HCT116 (cell line): ENCODE results near the gene DCP2. TPM values are rescaled to one million over a fixed set of nuclear protein-coding genes. Genes with fewer than 3 reads are reported as not detected.

ENCODE experiments used
- ATAC-seq: fragments of 200-7000 bp; cut with Tn5 transposase; 2 replicates; pipeline ENCODE4 v1.9.1; 2020; ENCODE audit warnings: mild to moderate bottlenecking, moderate library complexity
- BruUV-seq: library from RNA; stranded (reverse); fragments of 400-500 nt; replicated peaks from 2 replicates; lab custom pipeline; 2021; lab: Mats Ljungman, UMichigan
- CTCF ChIA-PET: fragments of 300-600 bp; sonication (Branson Sonifier 250); formaldehyde crosslinking; loops from one replicate; lab custom pipeline; 2021; ENCODE audit warnings: antibody characterized with exemption; lab: Charles Lee
- POLR2A ChIA-PET: fragments of 300-600, 350-600 bp; sonication (Branson Sonifier 250); formaldehyde crosslinking; loops from one replicate; lab custom pipeline; 2021; ENCODE audit warnings: antibody characterized with exemption; lab: Charles Lee
- RAD21 ChIA-PET, 2 experiments: fragments of 300-600 bp; sonication (Branson Sonifier 250); formaldehyde crosslinking; loops; one replicate each; lab custom pipeline; 2023; ENCODE audit warnings: low total read pairs in 2 of 2; ENCODE audit not compliant: uncharacterized antibody in 2 of 2, unreplicated experiment in 2 of 2, low non-redundant PET in 1 of 2; lab: Charles Lee
- DNase-seq: peaks from one replicate; pipeline ENCODE4 v3.0.0-alpha.2; 2010; ENCODE audit warnings: low read depth, low spot score
- H2AFZ ChIP-seq: fragments of 200-600 bp; shearing (Covaris generic), sonication (generic); 2 replicates; pipeline ENCODE4 v1.6.1; 2017; ENCODE audit warnings: low read depth, mixed run types, mixed read lengths, antibody characterized with exemption, low read length; ENCODE audit not compliant: poor library complexity, severe bottlenecking
- H3K27ac ChIP-seq: 2 replicates; pipeline ENCODE4 v1.5.1; 2012; ENCODE audit warnings: low read depth, low read length
- H3K27me3 ChIP-seq: fragments of 200-600 bp; sonication (generic); 2 replicates; pipeline ENCODE4 v1.6.1; 2016; ENCODE audit warnings: mixed run types, low read length, mixed read lengths; ENCODE audit not compliant: insufficient read depth
- H3K36me3 ChIP-seq, 2 experiments: fragments of 200-500 bp in 1 of 2; fragments of 200-600 bp in 1 of 2; sonication (Bioruptor generic) in 1 of 2; sonication (generic) in 1 of 2; 2 replicates each; pipeline versions ENCODE4 v1.5.1 to v1.6.1; 2014 to 2016; ENCODE audit warnings: low read length in 2 of 2, inconsistent platforms in 1 of 2, mixed read lengths in 1 of 2, mixed run types in 1 of 2; ENCODE audit not compliant: insufficient read depth in 2 of 2, control insufficient read depth in 1 of 2
- H3K4me1 ChIP-seq, 2 experiments: fragments of 200-600 bp in 1 of 2; sonication (generic) in 1 of 2; 2 replicates each; pipeline versions ENCODE4 v1.5.1 to v1.6.1; 2012 to 2017; ENCODE audit warnings: low read length in 2 of 2, inconsistent platforms in 1 of 2, mild to moderate bottlenecking in 1 of 2, mixed read lengths in 1 of 2, mixed run types in 1 of 2, moderate library complexity in 1 of 2; ENCODE audit not compliant: insufficient read depth in 2 of 2, control insufficient read depth in 1 of 2
- H3K4me2 ChIP-seq: fragments of 200-600 bp; sonication (generic); 2 replicates; pipeline ENCODE4 v1.6.1; 2017; ENCODE audit warnings: mixed run types, low read length, mixed read lengths
- H3K4me3 ChIP-seq, 2 experiments: fragments of 200-600 bp in 1 of 2; sonication (generic) in 1 of 2; replicated peaks in 1 of 2; 2 replicates each; pipeline ENCODE4 v1.5.1; 2011 to 2016; ENCODE audit warnings: low read length in 2 of 2, control low read depth in 1 of 2, low read depth in 1 of 2, mild to moderate bottlenecking in 1 of 2, mixed read lengths in 1 of 2, mixed run types in 1 of 2
- H3K79me2 ChIP-seq: fragments of 200-600 bp; sonication (generic); 2 replicates; pipeline ENCODE4 v1.6.1; 2017; ENCODE audit warnings: mild to moderate bottlenecking, mixed run types, low read length, moderate library complexity, mixed read lengths; ENCODE audit not compliant: insufficient read depth
- H3K9ac ChIP-seq: fragments of 200-600 bp; sonication (generic); 2 replicates; pipeline ENCODE4 v1.6.1; 2016; ENCODE audit warnings: low read length, mixed read lengths
- H3K9me2 ChIP-seq: fragments of 200-600 bp; sonication (generic), shearing (Covaris generic); 2 replicates; pipeline ENCODE4 v1.6.1; 2017; ENCODE audit warnings: mixed run types, mild to moderate bottlenecking, moderate library complexity; ENCODE audit not compliant: insufficient read depth
- H3K9me3 ChIP-seq, 2 experiments: fragments of 200-500 bp in 1 of 2; fragments of 200-600 bp in 1 of 2; sonication (Bioruptor generic) in 1 of 2; sonication (generic) in 1 of 2; 2 replicates each; pipeline ENCODE4 v1.6.1; 2014 to 2017; ENCODE audit warnings: low read length in 2 of 2, mixed read lengths in 2 of 2, inconsistent platforms in 1 of 2, low read depth in 1 of 2, mild to moderate bottlenecking in 1 of 2, mixed run types in 1 of 2, moderate library complexity in 1 of 2; ENCODE audit not compliant: control insufficient read depth in 1 of 2, insufficient read depth in 1 of 2
- H4K20me1 ChIP-seq: fragments of 200-600 bp; sonication (generic), shearing (Covaris generic); 2 replicates; pipeline ENCODE4 v1.6.1; 2017; ENCODE audit warnings: mixed run types, mild to moderate bottlenecking, moderate library complexity; ENCODE audit not compliant: insufficient read depth
- CBX3 ChIP-seq: IDR thresholded peaks from 2 replicates; pipeline ENCODE4 v1.6.1; 2012; ENCODE audit warnings: low read depth
- CEBPB ChIP-seq: IDR thresholded peaks from 2 replicates; pipeline ENCODE4 v1.6.1; 2012; ENCODE audit warnings: low read depth
- CTCF ChIP-seq, 3 experiments: fragments of 200-600 bp in 1 of 3; sonication (generic) in 1 of 3; IDR thresholded peaks in 2 of 3; conservative IDR thresholded peaks in 1 of 3; 2 replicates each; pipeline ENCODE4 v1.5.1; 2012 to 2017; ENCODE audit warnings: low read depth in 2 of 3, low read length in 2 of 3, antibody characterized with exemption in 1 of 3, borderline replicate concordance in 1 of 3, control low read depth in 1 of 3, mild to moderate bottlenecking in 1 of 3, mixed read lengths in 1 of 3, mixed run types in 1 of 3, moderate library complexity in 1 of 3; ENCODE audit not compliant: insufficient read depth in 1 of 3
- EGR1 ChIP-seq: IDR thresholded peaks from 2 replicates; pipeline ENCODE4 v1.6.1; 2012; ENCODE audit warnings: low read depth
- ELF1 ChIP-seq: IDR thresholded peaks from 2 replicates; pipeline ENCODE4 v1.6.1; 2012; ENCODE audit warnings: low read depth, borderline replicate concordance
- EZH2 ChIP-seq: fragments of 200-600 bp; sonication (generic); IDR thresholded peaks from 2 replicates; pipeline ENCODE4 v1.6.1; 2017; ENCODE audit warnings: antibody characterized with exemption, mixed run types
- EZH2phosphoT487 ChIP-seq: fragments of 200-600 bp; IDR thresholded peaks from 2 replicates; pipeline ENCODE4 v1.6.1; 2018; ENCODE audit warnings: antibody characterized with exemption, borderline replicate concordance
- SIN3A ChIP-seq: IDR thresholded peaks from 2 replicates; pipeline ENCODE4 v1.6.1; 2012; ENCODE audit warnings: low read depth
- SP1 ChIP-seq: IDR thresholded peaks from 2 replicates; pipeline ENCODE4 v1.6.1; 2012; ENCODE audit warnings: low read depth
- TCF7L2 ChIP-seq: IDR thresholded peaks from 2 replicates; pipeline ENCODE4 v1.7.0; 2011; ENCODE audit warnings: borderline replicate concordance, inconsistent platforms; ENCODE audit not compliant: insufficient read depth, insufficient read length; ENCODE audit errors: extremely low read depth
- ZBTB33 ChIP-seq: IDR thresholded peaks from 2 replicates; pipeline ENCODE4 v1.6.1; 2011; ENCODE audit warnings: mild to moderate bottlenecking, low read length, moderate library complexity; ENCODE audit not compliant: insufficient replicate concordance; ENCODE audit errors: extremely low read depth
- ZNF274 ChIP-seq: fragments of 200-500 bp; sonication (Bioruptor generic); IDR thresholded peaks from 2 replicates; pipeline ENCODE4 v1.6.1; 2014; ENCODE audit warnings: mild to moderate bottlenecking, low read depth, low read length, inconsistent platforms
- intact Hi-C: fragments of 100-400 bp; cut with micrococcal nuclease; formaldehyde crosslinking; loops from 2 replicates; pipeline ENCODE4 v1.10.0; 2022
- total RNA-seq: library from RNA; stranded (reverse); gene quantifications from one replicate; pipeline ENCODE4 v1.2.1, GENCODE V29; 2021; ENCODE audit not compliant: unreplicated experiment
- TF ChIP-seq, protein P1 (sequence below): IDR thresholded peaks from 2 replicates; pipeline ENCODE4 v1.6.1; 2012

DCP2 gene
- total RNA-seq, 1 experiment from 2014 or later, result 57.1 TPM

GRCh38 chr5:112940670-112941069, 35.9 kb upstream of the DCP2 start (continued):
- TF ChIP-seq ZBTB33, result no peak

DNA sequence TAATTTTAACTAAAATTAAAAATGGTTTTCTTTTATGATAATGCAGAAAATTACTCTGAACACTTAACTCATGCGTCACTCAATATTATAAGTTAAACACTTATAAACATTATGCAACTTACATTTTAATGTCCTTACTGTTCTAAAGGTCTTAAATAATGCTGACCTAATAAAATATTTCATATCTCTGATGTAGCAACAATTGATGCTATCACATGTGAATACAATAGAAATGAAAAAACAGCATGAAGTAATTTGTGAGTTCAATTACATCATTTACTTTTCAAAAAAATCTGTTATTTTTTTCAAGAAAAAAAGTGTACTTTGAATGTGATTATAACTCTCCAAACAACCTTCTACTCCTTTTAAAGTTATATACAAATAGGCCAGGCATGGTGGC, 28.1 kb upstream of the DCP2 start:
- ChIA-PET POLR2A (no interaction called here), RAD21 (no interaction called here), CTCF (no interaction called here)
- no peak for DNase-seq
- no peak overlapping the region for H3K4me3 ChIP-seq
- no peak overlapping the region for H2AFZ ChIP-seq
- no peaks in the 10 kb centered on the region for H3K9me2 ChIP-seq
- no peaks in the 10 kb centered on the region for H3K4me1 ChIP-seq
- H3K27ac ChIP-seq, result no peak overlapping the region
- no peak overlapping the region for H3K4me2 ChIP-seq
- no peak overlapping the region for H3K9ac ChIP-seq
- intact Hi-C loops, result no loop called here
- ATAC-seq, result no peak
- no peaks in the 10 kb centered on the region for H3K36me3 ChIP-seq
- H4K20me1 ChIP-seq, result no peaks in the 10 kb centered on the region
- H3K27me3 ChIP-seq, result no peaks in the 10 kb centered on the region
- no peaks in the 10 kb centered on the region for H3K79me2 ChIP-seq
- no TSS peak for BruUV-seq
- no peaks in the 10 kb centered on the region for H3K9me3 ChIP-seq
- TF ChIP-seq ZNF274 (no peak), EGR1 (no peak), EZH2 (no peak), SP1 (no peak), TCF7L2 (no peak), EZH2phosphoT487 (no peak), ELF1 (no peak), CBX3 (no peak), SIN3A (no peak), CTCF (IDR thresholded peaks at IDR 0.05 in 2 of 3, conservative IDR thresholded peaks at IDR 0.05 in 1 of 3; ENCODE audit: borderline replicate concordance in 1 of 3, insufficient read depth in 1 of 3, low read depth in 2 of 3, low read length in 2 of 3) (no peak), CEBPB (no peak)
- TF ChIP-seq, protein P1, sequence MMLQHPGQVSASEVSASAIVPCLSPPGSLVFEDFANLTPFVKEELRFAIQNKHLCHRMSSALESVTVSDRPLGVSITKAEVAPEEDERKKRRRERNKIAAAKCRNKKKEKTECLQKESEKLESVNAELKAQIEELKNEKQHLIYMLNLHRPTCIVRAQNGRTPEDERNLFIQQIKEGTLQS, result no peak
